ENCODE measurements around the gene NEDD4. TPM values are rescaled to one million over a fixed set of nuclear protein-coding genes. Genes with fewer than 3 reads are reported as not detected.

NEDD4 gene
- total and polyA plus RNA-seq, 10 of the 15 experiments (the other 5 are each of a cell fraction or from before 2014, with no cell fraction given) = 1.3 to 7.7 (median 4.4) TPM

DNA sequence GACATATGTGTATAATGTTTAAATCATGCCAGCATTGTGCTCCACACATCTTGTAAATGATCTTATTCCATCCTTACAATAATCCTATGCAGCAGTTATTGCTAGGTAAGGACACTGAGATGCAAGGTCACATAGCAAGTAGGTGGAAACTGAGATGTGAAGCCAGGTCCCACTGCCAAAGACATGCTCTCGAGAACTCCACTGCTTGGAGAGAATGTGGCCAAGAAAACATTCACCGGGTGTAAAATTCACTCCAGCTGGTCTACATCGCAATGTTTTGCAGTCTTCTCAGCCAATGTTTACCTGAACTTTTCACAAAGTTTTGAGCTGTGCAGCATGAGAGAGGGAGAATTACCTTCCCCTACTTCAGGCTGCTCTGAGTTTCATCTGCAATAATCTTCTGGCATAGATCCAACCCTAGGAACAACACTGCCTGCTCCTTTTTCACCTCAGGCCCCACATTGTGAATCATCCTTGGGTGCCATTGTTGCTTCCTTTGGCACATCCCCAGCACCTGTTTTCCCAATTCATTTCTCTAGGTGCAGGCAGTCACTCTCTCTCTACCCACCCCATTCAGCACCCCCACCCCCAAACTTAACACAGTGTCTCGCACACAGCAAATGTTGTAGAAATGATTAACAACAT, 197.0 kb downstream of the NEDD4 start:
- TF ChIP-seq MTA3 (IDR thresholded peaks at IDR 0.05; ENCODE audit: borderline replicate concordance, low read length) (no peak), ZNF274 (IDR thresholded peaks at IDR 0.05; ENCODE audit: insufficient read depth, insufficient read length) (no peak), CREB1 (IDR thresholded peaks at IDR 0.05; ENCODE audit: low read depth) (no peak)
- TF ChIP-seq, protein P1, sequence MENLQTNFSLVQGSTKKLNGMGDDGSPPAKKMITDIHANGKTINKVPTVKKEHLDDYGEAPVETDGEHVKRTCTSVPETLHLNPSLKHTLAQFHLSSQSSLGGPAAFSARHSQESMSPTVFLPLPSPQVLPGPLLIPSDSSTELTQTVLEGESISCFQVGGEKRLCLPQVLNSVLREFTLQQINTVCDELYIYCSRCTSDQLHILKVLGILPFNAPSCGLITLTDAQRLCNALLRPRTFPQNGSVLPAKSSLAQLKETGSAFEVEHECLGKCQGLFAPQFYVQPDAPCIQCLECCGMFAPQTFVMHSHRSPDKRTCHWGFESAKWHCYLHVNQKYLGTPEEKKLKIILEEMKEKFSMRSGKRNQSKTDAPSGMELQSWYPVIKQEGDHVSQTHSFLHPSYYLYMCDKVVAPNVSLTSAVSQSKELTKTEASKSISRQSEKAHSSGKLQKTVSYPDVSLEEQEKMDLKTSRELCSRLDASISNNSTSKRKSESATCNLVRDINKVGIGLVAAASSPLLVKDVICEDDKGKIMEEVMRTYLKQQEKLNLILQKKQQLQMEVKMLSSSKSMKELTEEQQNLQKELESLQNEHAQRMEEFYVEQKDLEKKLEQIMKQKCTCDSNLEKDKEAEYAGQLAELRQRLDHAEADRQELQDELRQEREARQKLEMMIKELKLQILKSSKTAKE (IDR thresholded peaks at IDR 0.05; ENCODE audit: low read depth, poor library complexity, severe bottlenecking) = no peak
- DNase-seq (ENCODE audit: low read depth, low spot score) (no peak), FAIRE-seq (no peak), ATAC-seq (no peak)
- RAD21 ChIA-PET (ENCODE audit: unreplicated experiment) = interaction anchor here (0.9 kb wide), 1 partner anchor 270 kb away, joined by 5 read pairs; no protein-coding TSS in a partner anchor
- no peak overlapping the region for H3K4me3 ChIP-seq
- in situ Hi-C loops (cut with MboI) = loop anchor here (5.0 kb wide), 1 partner anchor 144 kb away; no protein-coding TSS in a partner anchor
- H3K4me1 ChIP-seq (ENCODE audit: control insufficient read depth, insufficient read depth, low read length) = no peaks in the 10 kb centered on the region
- H3K27ac ChIP-seq (ENCODE audit: control insufficient read depth, insufficient read depth) = no peak overlapping the region
- SMC1A ChIA-PET (ENCODE audit: uncharacterized antibody, unreplicated experiment) = interaction anchor here (0.6 kb wide), 1 partner anchor 1960 kb away, joined by 3 read pairs; no protein-coding TSS in a partner anchor
- POLR2A ChIA-PET = no interaction called here
- no peak overlapping the region for H3K9ac ChIP-seq (ENCODE audit: control insufficient read depth, insufficient read depth, low read length)
- H4K20me1 ChIP-seq (ENCODE audit: control insufficient read depth, insufficient read depth) = no peaks in the 10 kb centered on the region
- CTCF ChIA-PET = interaction anchor here (1.8 kb wide), 1 partner anchor 147 kb away, joined by 7 read pairs; no protein-coding TSS in a partner anchor
- peaks cover 4% of the 10 kb centered on the region; the same call in 2 of the 3 replicates for H3K9me3 ChIP-seq (replicated peaks; ENCODE audit: control insufficient read depth, insufficient read depth, low read length)
- no peaks in the 10 kb centered on the region for H3K79me2 ChIP-seq (ENCODE audit: control insufficient read depth, insufficient read depth, low read length)
- no TSS peak for BruUV-seq (replicated peaks)
- H3K36me3 ChIP-seq (ENCODE audit: control insufficient read depth in 2 of 2, insufficient read depth in 2 of 2, low read length in 1 of 2) = no peaks in the 10 kb centered on the region
- intact Hi-C loops (cut with micrococcal nuclease; ENCODE audit: unreplicated experiment) = no loop called here
- H3K4me2 ChIP-seq (ENCODE audit: control insufficient read depth, insufficient read depth) = no peak overlapping the region
- 49% methylated on average over 4 of the region's 4 CpGs for WGBS (ENCODE audit: insufficient coverage, insufficient replicate concordance, low lambda C conversion rate, missing lambda C conversion rate)
- H2AFZ ChIP-seq (ENCODE audit: control insufficient read depth, low read depth, low read length) = no peak overlapping the region
- H3K27me3 ChIP-seq (replicated peaks in 1 of 2; ENCODE audit: control insufficient read depth in 2 of 2, insufficient read depth in 2 of 2, low read length in 1 of 2) = no peaks in the 10 kb centered on the region

DNA sequence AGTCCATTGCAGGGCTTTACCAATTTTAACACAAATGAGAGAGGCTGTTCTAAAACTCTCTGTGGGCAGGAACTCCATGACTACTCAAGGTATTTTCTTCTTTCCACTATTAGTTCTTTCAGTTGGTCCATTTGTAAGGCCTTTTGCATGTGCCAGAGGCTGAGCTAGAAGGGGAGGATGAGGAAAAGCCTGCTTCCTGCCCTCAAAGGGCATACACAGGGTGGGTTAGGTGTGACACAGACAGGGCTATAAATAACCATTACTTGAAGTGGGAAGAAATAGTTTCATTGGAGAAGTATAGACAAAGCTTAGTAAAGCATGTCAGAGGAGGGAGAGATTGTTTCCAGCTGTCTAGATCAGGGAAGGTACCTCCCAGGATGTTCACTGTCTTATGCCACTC, 198.4 kb downstream of the NEDD4 start:
- no TSS peak for BruUV-seq (replicated peaks)
- ATAC-seq (no peak), DNase-seq (ENCODE audit: low read depth, low spot score) (no peak), FAIRE-seq (no peak)
- no peaks in the 10 kb centered on the region for H3K79me2 ChIP-seq (ENCODE audit: control insufficient read depth, insufficient read depth, low read length)
- in situ Hi-C loops (cut with MboI) = loop anchor here (5.0 kb wide), 1 partner anchor 143 kb away; no protein-coding TSS in a partner anchor
- H2AFZ ChIP-seq (ENCODE audit: control insufficient read depth, low read depth, low read length) = no peak overlapping the region
- intact Hi-C loops (cut with micrococcal nuclease; ENCODE audit: unreplicated experiment) = no loop called here
- no peak overlapping the region for H3K4me3 ChIP-seq
- SMC1A ChIA-PET (ENCODE audit: uncharacterized antibody, unreplicated experiment) = no interaction called here
- no peak overlapping the region for H3K9ac ChIP-seq (ENCODE audit: control insufficient read depth, insufficient read depth, low read length)
- no peak overlapping the region for H3K27ac ChIP-seq (ENCODE audit: control insufficient read depth, insufficient read depth)
- H3K4me2 ChIP-seq (ENCODE audit: control insufficient read depth, insufficient read depth) = no peak overlapping the region
- no peaks in the 10 kb centered on the region for H3K27me3 ChIP-seq (replicated peaks in 1 of 2; ENCODE audit: control insufficient read depth in 2 of 2, insufficient read depth in 2 of 2, low read length in 1 of 2)
- POLR2A ChIA-PET = no interaction called here
- H3K36me3 ChIP-seq (ENCODE audit: control insufficient read depth in 2 of 2, insufficient read depth in 2 of 2, low read length in 1 of 2) = no peaks in the 10 kb centered on the region
- RAD21 ChIA-PET (ENCODE audit: unreplicated experiment) = no interaction called here
- CTCF ChIA-PET = interaction anchor here (1.8 kb wide), 1 partner anchor 146 kb away, joined by 7 read pairs; no protein-coding TSS in a partner anchor
- H3K9me3 ChIP-seq (replicated peaks; ENCODE audit: control insufficient read depth, insufficient read depth, low read length) = peaks cover 4% of the 10 kb centered on the region; the same call in 2 of the 3 replicates
- no peaks in the 10 kb centered on the region for H3K4me1 ChIP-seq (ENCODE audit: control insufficient read depth, insufficient read depth, low read length)
- no peaks in the 10 kb centered on the region for H4K20me1 ChIP-seq (ENCODE audit: control insufficient read depth, insufficient read depth)
- TF ChIP-seq SREBF1 (IDR thresholded peaks at IDR 0.05; ENCODE audit: low read length) = no peak
- TF ChIP-seq ESRRA (IDR thresholded peaks at IDR 0.05; ENCODE audit: low read length) = no peak
- no peak for TF ChIP-seq JUND (IDR thresholded peaks at IDR 0.05; ENCODE audit: low read depth, low read length)
- TF ChIP-seq, protein P2, sequence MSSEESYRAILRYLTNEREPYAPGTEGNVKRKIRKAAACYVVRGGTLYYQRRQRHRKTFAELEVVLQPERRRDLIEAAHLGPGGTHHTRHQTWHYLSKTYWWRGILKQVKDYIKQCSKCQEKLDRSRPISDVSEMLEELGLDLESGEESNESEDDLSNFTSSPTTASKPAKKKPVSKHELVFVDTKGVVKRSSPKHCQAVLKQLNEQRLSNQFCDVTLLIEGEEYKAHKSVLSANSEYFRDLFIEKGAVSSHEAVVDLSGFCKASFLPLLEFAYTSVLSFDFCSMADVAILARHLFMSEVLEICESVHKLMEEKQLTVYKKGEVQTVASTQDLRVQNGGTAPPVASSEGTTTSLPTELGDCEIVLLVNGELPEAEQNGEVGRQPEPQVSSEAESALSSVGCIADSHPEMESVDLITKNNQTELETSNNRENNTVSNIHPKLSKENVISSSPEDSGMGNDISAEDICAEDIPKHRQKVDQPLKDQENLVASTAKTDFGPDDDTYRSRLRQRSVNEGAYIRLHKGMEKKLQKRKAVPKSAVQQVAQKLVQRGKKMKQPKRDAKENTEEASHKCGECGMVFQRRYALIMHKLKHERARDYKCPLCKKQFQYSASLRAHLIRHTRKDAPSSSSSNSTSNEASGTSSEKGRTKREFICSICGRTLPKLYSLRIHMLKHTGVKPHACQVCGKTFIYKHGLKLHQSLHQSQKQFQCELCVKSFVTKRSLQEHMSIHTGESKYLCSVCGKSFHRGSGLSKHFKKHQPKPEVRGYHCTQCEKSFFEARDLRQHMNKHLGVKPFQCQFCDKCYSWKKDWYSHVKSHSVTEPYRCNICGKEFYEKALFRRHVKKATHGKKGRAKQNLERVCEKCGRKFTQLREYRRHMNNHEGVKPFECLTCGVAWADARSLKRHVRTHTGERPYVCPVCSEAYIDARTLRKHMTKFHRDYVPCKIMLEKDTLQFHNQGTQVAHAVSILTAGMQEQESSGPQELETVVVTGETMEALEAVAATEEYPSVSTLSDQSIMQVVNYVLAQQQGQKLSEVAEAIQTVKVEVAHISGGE (CRISPR knock-in tag; IDR thresholded peaks at IDR 0.05) = no peak
- no peak for TF ChIP-seq EED (IDR thresholded peaks at IDR 0.05; ENCODE audit: low read depth)
- no peak for TF ChIP-seq KLF5 (IDR thresholded peaks at IDR 0.05; ENCODE audit: partially characterized antibody)
- TF ChIP-seq POLR2AphosphoS2 (IDR thresholded peaks at IDR 0.05; ENCODE audit: low read depth, low read length) = no peak
- no peak for TF ChIP-seq NFXL1 (IDR thresholded peaks at IDR 0.05; ENCODE audit: borderline replicate concordance)

All from GM12878 (cell line).